HG02852 (cell line): ENCODE measurements around the gene REPS1.
A peak's percentile ranks its signal among the peaks of the same experiment; 100 is the strongest.
"Not testable (repeated sequence)": the region's sequence is repeated elsewhere in the genome, so short reads cannot be mapped to it uniquely, and the experiment has no call there.

Source experiments
- ATAC-seq: cut with Tn5 transposase; IDR thresholded peaks from one replicate; pipeline ENCODE4 v1.9.1; 2021; ENCODE audit warnings: mild to moderate bottlenecking, moderate library complexity; ENCODE audit not compliant: unreplicated experiment

The REPS1 gene

DNA sequence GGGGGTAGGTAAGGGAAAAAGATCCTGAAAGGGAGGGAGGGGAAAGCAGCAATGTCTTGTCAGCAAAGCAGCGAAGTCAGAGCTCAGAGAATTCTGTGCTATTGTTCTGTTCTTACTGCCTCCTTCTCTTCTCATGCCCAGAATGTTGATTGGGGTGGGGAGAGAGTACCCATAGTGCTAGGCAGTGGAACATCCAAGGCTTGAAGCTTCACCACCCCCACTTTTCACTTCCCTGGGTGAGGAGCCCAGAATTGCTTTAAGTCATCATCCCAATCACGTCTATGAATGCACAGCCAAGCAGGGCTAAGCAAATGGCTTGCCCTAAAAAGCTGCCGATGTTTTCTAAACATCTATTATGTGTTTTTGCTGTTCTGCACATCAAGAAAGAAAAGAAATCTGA is 16.5 kb downstream of the REPS1 start:
- ATAC-seq = no peak

DNA sequence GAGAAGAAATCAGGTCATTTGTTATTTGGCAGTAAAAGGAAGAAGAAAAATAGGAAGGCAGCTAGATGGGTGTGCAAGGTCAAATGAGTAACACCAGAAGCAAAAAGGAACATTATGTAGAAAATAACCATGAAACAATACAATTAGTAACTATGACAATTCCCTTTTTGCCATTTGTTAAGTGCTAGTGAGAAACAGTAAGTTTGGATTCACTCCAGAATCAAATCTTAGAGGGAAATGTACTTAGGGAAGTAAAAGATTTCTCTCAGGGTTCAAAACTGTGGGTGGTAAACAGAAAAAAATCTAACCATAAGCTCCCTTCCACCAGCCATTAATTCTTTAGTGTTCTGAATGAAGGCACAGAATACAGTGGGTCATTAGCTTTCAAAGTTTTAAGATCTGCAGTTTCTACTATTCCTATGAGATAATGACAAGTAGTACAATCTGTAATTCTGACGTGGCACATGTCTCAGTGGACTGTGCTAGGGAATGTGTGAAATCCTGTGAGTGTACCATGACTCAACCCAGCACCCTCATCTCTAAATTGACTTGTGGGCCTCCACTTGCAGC is 17.1 kb downstream of the REPS1 start:
- peak; percentile 58 for ATAC-seq

DNA sequence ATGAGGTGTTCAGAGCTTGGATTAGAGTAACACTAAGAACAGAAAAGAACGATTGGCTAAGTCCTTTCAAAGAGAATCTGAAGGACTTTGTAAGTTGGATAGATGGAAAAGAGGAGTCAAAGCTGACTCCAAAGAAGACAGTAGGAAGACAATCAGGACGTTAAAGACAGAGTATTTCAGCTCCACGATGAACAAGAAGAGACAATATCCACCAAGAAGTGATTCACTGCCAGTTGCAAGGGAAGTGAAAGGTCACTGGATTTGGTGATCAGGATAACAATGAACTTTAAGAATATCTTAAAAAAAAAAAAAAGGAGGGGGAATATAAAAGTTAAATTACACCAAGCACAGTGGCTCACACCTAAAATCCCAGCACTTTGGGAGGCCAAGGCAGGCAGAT is 17.9 kb downstream of the REPS1 start:
- no peak for ATAC-seq

DNA sequence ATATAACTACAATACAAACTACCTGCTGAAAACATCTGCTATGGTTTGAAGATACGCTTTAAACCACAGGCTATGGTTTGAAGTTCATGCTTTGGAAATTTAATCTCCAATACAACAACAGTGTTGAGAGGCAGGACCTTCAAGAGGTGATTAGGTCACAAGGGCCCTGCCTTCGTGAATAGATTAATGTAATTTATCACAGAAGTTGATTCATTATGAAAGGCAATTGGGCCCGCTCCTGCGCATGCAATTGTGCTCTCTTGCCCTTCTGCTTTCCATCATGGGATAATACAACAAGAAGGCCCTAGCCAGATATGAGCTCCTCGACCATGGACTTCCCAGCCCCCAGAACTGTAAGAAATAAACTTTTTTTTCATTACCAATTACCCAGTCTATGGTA is 21.2 kb downstream of the REPS1 start:
- no peak for ATAC-seq

DNA sequence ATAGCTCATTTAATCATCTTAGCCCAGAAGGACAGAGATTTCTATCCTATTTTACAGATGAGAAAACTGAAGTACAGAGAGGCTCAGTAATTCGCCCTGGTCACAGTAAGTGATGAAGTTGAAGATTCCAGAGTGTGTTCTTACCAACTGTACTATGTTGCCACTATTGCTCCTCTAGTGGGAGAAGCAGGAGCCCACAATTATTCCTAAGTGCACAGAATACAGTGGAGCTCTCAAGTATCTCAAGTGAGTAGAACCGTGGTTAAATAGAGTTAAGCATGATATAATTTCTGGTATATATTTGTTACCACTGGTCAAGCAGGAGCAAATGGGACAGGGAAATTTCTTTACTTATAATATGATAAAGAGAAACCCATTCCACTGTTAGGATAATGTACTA is 22.1 kb downstream of the REPS1 start:
- no peak for ATAC-seq

DNA sequence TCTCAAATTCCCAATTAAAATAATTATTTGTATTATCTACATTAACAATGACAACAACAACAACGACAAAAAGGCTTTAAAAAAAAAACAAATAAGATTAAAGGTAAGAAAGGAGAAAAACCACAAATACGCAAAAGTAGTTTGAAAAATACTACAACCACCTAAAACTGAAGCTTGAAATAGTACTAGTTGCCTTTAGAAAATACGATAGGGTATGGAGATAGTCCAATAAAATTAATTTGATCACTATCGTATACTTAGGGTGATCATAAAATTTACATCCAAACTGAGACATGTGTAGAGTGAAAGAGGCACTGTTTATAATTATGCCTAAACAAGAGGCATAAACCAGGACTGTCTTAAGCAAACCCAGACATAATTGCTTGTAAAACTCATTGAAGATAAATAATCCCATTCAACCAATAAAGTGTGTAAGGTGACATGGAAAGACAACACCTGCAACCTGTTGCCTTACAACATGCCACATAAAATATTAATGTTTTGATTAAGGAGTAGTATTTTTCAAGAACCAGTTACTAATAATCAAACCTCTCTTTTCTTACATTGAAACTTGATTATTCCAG is 22.7 kb downstream of the REPS1 start:
- no peak for ATAC-seq

DNA sequence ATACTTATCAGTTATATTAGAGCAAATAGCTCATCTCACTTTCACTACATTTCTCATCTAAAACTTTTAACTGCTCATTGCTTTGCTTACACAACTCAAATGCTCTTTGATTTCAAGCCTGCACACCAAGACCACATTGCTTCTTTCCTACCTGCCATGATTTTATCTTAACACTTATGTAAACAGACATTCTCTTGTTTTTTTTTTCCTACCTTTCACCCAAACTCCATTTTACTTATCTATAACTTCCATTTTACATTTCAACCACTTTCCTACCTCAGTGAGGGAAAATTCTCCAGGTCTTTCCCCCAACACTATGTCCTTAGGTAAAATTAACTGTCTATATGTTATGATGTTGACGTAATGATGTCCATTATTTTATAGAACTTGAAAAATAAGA is 24.0 kb downstream of the REPS1 start:
- ATAC-seq = no peak

DNA sequence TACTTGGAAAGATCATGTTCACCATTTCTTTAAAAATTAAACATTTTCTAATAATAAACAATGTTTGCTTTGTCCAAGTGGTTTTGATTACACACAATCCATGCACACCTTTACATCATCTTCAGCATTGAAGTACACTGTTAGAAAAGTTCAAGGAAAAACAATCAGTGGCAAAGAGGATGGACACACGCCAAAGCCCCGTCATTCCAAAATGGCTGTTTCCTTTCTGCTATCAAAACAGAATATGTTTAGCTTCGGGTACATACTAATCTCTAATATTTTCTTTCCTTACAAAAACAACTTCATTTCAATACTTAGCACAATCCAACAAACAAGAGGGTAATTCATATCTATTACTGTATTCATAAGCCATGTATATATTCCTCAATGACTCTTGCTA is 24.5 kb downstream of the REPS1 start:
- no peak for ATAC-seq

DNA sequence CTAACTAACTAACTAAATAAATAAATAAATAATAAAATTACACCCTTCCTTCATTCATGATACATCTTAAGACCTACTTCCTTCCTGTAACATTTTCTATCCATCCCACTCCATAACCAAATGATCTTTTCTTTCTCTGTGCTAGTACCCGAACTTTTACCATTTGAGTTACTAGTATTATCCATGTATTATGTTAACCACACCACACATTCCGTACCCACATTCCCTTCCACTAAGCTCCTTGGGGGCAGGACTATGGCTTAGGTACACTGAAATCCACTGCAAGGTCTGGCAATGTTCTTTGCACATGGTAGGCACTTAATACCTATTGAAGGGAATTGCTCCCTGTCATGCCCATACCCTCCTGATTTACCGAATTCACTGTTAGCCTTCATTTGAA is 24.9 kb downstream of the REPS1 start:
- no peak for ATAC-seq

DNA sequence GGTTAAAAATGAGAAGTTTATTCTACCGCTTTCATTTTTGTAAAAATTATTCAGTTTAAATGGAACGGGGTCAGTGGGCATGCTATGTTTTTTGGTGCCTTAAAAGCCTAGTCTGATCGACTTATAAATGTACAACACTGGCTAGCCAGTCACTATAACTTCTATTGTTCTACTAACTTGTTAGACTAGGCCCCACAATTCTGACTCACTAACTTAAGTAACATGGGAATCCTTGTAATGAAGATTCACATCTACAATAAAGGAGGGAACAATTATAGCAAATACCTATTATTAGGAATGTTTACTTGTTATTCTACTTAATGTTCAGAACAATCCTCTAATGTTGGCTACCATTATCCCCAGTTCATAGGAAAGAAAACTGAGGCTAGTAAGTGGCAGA is 28.5 kb downstream of the REPS1 start:
- no peak for ATAC-seq

DNA sequence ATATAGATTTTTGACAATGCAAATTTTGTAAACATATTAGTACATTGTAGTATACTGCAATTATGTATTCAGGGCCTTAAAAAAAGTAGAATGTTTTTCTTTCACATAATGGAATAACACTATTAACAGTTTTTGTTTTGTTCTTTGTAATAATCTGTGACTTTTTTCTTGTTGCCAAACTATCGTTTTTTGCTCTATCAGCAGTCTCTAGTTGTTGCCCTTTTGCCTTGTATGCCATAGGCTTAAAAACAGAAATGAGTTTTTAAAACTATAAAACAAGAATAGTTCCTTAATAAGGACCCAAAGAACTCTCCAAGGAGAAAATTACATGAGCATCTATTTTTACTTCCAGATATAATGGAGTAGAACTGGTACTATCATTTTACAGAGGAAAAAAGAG is 29.5 kb downstream of the REPS1 start:
- no peak for ATAC-seq

DNA sequence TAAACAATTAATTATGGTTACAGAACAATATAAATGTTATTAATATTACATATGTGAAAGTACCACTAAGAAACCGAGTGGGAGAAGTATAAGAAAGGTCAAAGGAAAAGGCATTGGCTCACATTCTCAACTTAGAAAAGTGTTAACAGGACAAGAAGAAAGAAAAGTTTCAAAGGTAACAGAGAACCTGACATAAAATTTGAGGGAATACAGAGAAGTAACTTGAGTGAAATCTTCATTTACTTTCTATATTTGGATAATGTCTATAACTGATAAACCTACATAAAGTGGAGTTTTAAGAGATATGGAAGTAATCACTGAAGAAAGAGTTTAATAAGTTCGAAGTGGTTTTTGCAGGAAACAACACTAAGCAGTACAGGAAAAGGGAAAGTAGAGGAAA is 30.1 kb downstream of the REPS1 start:
- ATAC-seq = no peak

DNA sequence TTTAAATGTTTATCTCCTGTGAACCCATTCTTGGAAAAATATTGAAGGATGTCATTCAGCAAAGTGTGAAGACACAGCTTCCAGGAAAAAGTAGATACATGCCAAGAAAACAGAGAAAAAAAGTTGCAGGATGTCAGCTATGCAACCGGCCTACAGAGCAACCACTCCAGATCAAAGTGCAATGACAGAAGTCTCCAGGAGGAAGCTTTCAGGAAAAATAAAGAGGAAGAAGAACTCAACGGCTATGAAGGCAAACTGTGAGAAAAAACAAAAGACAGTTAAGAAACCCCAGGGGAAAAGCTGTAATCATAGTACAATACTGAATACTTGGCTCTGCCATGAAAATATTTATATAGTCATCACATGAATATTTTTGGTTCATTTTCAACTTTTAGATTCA is 30.6 kb downstream of the REPS1 start:
- no peak for ATAC-seq

DNA sequence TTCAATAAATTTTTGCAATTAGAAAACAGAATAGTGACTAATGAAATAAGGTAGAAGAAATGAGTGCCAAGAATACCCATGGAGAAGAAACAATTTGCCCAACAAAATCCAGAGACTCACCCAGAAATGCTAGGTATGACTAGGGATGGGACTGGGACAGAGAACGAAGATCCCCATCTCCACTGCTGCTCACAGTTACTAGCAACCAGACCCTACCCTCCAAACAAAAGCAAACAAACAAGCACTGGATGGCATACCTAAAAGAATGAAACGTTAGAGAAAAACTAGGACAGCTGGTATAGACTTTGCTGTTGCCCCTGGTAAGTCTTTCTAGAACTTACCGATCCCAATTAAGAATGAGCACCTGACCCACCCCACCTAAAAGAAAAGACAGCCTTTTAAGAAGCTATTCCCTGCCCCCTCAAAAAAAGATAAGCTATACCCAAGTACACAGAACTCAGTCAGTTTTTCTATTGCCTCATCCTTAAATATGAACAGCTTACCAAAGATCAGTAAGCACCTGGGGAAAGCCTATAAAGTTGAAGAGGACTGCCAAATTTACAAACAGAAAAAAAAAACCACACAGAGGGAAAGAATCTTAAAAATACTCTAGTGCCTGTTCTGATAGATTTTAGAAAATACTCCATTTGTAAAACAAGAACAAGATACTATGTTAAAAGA is 31.7 kb downstream of the REPS1 start:
- no peak for ATAC-seq

DNA sequence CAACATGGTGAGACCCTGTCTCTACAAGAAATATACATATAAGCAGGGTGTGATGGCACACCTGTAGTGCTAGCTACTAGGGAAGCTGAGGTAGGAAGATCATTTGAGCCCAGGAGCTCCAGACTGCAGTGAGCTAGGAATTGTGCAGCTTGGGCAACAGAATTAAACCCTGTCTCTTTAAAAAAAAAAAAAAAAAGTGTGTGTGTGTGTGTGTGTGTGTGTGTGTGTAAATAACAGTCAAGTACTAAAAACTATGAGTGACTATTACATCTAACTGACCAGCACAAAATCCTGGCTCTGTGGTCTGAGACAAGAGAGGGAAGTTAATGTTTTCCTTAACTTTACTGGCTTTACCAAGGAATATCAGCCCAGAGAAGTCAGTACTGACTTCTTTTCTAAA is 32.8 kb downstream of the REPS1 start:
- ATAC-seq = no peak

DNA sequence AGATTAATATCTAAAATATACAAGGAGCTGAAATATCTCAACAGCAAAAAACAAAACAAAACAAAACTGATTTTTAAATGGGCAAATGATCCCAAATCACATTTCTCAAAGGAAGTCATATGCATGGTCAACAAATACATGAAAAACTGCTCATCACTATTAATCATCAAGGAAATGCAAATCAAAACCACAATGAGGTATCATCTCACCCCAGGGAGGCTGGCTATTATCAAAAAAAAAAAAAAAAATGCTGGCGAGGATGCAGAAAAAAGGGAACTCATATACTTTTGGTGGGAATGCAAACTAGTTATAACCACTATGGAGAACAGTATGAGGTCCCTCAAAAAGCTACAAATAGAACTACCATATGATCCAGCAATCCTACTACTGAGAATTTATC is 34.6 kb downstream of the REPS1 start:
- ATAC-seq = no peak

DNA sequence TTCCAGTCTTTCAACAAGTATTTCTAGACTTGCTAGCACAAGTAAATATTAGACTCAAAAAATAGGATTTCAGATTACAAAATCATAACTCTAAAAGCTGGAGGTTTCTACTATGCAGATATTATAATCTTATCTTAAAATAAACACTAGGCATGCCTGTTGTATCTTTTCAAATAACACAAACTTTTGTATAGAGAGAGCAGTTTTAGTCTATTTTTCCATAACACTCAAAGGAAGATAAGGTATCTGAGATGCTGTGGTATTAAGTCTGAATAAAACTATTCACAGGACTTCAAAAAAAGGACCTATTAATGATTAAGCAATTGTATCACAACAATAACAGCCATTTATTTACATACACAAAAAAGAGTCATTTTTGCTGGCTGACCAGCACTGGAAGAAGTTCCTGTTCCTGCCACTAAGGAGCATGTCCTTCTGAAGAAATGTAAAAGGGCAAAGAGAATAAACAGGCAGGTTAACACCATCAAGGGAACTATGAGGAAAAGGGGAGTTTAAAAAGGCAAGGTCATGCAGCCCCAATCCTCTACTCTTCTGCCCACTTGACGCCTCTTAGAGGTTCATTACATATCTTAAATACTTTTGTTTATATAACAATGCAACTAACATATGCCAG is 39.4 kb downstream of the REPS1 start:
- ATAC-seq = no peak

DNA sequence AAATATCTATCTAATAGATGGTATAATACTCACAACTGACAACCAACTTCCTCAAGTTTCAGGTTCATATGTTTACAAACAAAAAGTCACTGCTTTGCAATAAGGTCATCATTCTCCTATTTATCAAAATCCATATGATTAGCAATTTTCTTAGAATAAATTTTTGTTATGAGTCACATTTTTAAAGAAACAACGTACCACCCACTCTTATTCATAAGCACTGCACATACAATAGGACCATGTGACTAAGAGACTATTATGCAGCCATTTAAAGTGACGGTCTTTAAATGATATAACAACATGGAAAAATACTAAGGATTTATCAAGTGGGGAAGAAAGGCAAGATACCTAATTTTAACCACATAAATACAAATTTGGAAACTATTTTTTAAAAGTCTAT is 40.0 kb downstream of the REPS1 start:
- no peak for ATAC-seq

DNA sequence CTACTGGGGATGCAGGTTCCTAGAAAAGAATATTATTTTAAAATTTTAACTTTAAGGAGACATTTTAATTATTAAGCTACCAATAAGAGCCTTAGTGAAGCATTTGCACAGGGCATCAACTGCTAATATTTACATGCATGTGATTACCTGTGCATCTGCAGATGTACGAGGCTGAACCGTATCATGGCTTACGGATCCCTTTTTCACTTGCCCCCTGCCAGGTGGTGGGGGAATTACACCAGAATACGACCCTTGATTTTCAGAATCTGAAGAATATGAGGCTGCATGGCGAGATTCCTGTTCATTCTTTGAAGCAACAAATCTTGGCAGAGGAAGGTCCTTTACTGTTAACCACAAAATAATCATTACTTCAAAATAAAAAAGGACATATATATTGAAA is 42.7 kb downstream of the REPS1 start:
- ATAC-seq = no peak

DNA sequence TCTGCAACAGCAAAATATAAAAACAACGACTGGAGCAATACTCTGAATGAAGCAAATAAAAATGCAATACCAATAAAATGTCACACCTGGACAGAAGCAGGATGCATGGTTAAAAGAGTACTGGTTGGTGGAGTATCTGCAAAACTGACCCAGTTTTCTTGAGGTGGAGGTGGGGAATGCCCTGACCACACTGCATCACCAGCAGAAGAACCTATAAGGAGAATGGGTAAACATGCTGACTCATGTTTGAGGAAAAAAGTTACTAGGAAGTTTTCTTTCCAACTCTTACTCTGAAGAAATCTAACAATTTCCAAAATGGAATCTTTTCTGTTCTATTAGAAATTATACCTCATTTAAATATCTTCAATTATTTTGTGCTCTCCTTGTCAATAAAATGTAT is 43.6 kb downstream of the REPS1 start:
- ATAC-seq = peak; percentile 70

DNA sequence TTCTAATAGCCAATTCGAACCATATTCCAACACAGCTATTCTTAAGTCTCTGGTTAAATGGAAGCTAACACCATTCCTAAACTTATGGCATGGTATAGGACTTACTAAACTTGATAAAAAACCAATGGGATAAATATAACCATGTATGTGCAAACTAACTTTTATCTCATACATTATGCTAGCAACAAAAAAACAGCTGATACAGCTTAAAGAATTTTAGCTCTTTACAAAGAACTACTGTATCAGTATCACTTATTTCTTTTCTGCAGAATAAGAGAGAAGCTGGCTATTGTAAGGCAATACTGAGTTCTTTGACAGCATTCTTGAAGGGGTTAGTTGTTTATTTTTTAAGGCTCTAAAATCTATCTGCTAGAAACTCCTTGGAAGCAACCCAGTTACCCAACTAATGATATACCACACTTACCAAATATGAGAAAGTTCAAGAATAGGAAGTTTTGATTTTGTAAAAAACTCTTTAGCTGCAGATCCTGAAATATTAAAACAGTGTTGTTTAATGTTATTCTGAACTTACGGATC is 44.9 kb downstream of the REPS1 start:
- no peak for ATAC-seq

DNA sequence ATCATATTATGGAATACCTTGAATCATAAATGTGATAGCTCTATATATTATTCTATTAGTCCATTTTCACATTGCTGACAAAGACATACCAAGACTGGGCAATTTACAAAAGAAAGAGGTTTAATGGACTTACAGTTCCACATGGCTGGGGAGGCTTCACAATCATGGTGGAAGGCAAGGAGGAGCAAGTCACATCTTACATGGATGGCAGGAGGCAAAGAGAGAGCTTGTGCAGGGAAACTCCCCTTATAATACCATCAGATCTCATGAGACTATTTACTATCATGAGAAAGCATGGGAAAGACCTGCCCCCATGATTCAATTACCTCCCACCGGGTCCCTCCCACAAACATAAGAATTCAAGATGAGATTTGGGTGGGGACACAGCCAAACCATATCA is 51.2 kb downstream of the REPS1 start:
- ATAC-seq = not testable (repeated sequence)
